Astrocyte of the cerebellum (primary cell): ENCODE results near the gene FOXO3.

Source experiments
- DNase-seq: peaks from one replicate; pipeline ENCODE4 v3.0.0-alpha.2; 2011; ENCODE audit warnings: low read depth
- H3K4me3 ChIP-seq: 2 replicates; pipeline ENCODE4 v1.5.1; 2011; ENCODE audit warnings: mild to moderate bottlenecking, low read depth, low read length, moderate library complexity
- CTCF ChIP-seq: IDR thresholded peaks from 2 replicates; pipeline ENCODE4 v1.5.1; 2012; ENCODE audit warnings: low read length, low read depth, moderate library complexity, mild to moderate bottlenecking; ENCODE audit errors: missing control alignments
- in situ Hi-C: cut with HindIII; loops from 2 replicates; pipeline ENCODE4 v1.10.0; 2017; ENCODE audit warnings: low sequenced_read_pairs

Gene FOXO3

GRCh38 chr6:108575905-108576494 lies 15.3 kb downstream of the FOXO3 start:
- TF ChIP-seq CTCF: no peak
- H3K4me3 ChIP-seq: no peak overlapping the region
- no peak for DNase-seq
- in situ Hi-C loops: no loop called here

- in situ Hi-C loops: no loop called here
- H3K4me3 ChIP-seq: no peak overlapping the region
- no peak for TF ChIP-seq CTCF
- DNase-seq: no peak
Observed at GRCh38 chr6:108576709-108577108, 16.0 kb downstream of the FOXO3 start.

- in situ Hi-C loops: no loop called here
- no peak for TF ChIP-seq CTCF
- no peak overlapping the region for H3K4me3 ChIP-seq
- no peak for DNase-seq
Observed at GRCh38 chr6:108578166-108578565, 17.4 kb downstream of the FOXO3 start.

- DNase-seq: no peak
- H3K4me3 ChIP-seq: no peak overlapping the region
- in situ Hi-C loops: no loop called here
- TF ChIP-seq CTCF: no peak
Observed at GRCh38 chr6:108578595-108579327, 18.0 kb downstream of the FOXO3 start.

GRCh38 chr6:108579328-108579721 lies 18.6 kb downstream of the FOXO3 start:
- H3K4me3 ChIP-seq: no peak overlapping the region
- DNase-seq: no peak
- TF ChIP-seq CTCF: no peak
- in situ Hi-C loops: no loop called here

- TF ChIP-seq CTCF: no peak
- no peak for DNase-seq
- peak overlapping the region; percentile 8 for H3K4me3 ChIP-seq
- in situ Hi-C loops: no loop called here
Observed at GRCh38 chr6:108580646-108581045, 19.9 kb downstream of the FOXO3 start.
